8988T (cell line): ENCODE data around the gene SYK.

Source experiments
- DNase-seq: peaks from one replicate; pipeline ENCODE4 v3.0.0; 2011

SYK gene

GRCh38 chr9:90826326-90827020, 24.9 kb downstream of the SYK start:
- DNase-seq, result no peak

- DNase-seq, result no peak
Observed at GRCh38 chr9:90827181-90827871, 25.7 kb downstream of the SYK start.

- DNase-seq, result no peak
Observed at GRCh38 chr9:90830051-90830450, 28.4 kb downstream of the SYK start.

DNA sequence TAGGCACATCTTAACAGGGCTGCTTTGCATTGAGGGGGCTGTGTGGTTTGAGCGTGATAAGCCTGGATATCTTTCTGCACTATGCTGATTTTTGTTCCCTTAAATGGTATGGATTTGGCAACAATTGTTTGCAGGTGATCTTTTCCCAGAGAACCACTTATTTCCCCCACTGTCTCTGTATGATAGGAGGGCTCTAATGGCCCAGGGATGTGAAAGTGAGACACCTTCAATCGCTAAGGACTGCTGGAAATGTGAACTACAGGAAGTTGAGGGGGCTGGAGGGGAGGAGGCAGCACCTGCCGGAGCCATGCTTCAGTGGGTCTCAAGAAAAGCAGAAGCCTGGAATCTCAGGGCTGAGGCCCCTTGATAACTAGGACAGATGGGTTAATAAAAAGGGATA, 29.4 kb downstream of the SYK start:
- no peak for DNase-seq

- no peak for DNase-seq
Observed at GRCh38 chr9:90832261-90832660, 30.6 kb downstream of the SYK start.

DNA sequence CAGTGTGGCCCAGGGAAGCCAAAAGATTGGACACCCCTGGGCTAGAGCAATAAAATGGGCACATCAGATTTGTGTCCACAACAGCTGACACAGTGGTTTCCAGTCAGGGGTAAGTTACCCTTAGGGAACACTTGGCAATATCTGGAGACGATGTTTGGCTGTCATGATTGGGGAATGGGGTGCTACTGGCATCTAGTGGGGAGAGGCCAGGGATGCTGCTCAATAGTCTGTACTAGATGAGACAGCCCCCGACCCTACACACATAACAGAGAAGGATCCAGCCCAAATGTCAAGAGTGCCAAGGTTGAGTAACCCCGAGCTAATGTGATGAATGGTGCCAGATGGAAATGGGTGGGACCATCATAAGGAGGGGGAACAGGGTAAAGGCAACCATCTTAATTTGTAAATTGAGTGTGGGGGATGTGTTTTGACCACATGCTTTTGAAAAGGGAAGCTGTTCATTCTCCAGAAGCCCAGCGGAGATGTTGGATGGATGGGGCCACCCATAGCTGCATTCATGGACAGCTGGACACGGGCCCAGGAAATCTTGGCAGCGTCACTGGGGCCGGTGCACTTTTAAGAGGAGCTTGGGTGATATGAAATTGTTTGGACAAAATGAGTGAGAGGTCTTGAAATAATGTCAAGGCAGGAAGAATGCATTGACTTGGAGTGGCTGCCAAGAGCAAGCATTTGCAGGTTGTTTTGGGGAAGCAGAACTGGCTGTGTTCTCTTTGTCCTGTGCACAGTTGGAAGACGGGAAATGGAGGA, 33.4 kb downstream of the SYK start:
- no peak for DNase-seq

DNA sequence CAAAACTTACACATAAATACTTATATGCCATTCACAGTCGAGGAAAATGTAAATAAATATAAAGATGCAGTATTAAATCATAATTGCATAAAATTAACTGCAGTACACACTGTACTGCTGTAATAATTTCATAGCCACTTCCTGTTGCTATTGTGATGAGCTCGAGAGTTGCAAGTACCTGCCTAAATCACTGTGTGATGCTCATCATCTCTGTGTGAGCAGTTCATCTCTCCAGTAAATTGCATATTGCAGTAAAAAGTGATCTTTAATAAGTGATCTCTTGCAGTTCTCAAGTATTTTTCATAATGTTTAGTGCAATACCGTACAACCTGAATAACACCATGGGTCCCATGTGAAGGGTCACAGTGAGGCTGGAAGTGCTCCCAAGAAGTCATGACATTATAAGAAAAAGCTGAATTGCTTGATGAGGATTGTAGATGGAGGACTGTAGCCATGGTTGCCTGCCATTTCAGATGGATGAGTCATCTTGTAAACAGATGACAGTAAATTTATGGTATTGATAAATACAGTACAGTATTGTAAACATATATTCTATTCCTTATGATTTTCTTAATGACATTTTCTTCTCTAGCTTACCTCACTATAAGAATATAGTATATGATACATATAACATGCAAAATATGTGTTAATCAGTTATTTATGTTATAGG, 34.9 kb downstream of the SYK start:
- DNase-seq, result no peak

DNA sequence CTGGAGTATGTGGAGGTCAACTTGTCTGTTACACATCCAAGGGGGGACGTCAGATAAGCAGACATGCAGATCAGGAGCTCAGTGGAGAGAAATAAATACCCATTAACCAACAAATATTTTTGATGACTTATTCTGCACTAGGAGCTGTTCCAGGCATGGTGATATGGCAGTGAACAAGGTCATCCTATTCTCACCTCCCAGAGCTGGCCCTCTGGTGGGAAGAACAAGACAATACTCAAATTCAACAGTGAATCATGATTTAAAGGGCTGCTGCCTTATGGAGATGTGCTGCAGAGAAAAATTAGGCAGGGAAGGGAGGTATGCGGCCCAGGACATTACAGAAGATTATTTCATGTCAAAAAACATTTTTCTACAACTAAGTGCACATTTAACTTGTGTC, 36.5 kb downstream of the SYK start:
- DNase-seq, result no peak

- no peak for DNase-seq
Observed at GRCh38 chr9:90838581-90839154, 37.0 kb downstream of the SYK start.

DNA sequence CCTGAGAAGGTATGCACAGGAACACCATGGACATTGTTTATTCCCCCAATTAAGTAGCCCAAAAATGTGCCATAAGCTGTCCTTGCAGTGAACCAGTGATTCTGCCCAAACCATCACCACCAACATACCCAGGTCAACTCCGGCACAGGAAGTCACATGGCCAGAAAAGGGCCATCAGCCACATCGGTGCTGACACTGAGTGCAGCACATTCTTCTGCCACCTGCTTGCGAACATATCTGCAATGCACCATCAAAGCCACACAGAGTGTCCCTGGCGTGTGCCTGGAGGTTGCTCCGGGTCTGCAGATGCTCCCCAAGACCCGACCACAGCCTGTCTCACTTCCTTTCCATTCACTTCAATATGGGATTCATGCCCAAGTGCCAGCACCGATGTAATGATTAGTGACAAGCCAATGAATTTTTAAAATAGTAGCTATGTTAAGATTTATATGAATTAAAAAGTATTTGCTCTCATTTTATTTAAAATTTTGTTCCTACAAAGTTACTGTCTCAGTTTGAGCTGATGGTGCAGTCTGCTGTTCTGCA, 37.6 kb downstream of the SYK start:
- no peak for DNase-seq

GRCh38 chr9:90840696-90841095, 39.1 kb downstream of the SYK start:
- DNase-seq, result no peak

DNA sequence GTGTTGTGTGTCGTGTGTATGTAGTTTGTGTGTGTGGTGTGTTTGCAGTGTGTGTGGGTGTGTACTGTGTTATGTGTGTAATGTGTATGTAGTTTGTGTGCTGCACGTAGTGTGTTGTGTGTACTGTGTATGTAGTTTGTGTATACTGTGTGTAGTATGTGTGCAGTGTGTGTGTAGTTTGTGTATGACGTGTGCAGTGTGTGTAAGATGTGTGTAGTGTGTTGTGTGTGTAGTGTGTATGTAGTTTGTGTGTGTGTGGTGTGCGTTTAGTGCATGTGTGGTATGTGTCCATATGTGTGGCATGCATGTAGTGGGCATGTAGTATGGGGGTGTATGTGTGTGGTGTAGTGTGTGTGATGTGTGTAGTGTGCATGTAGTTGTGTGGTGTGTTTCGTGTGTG, 39.6 kb downstream of the SYK start:
- DNase-seq, result no peak

GRCh38 chr9:90841615-90842014, 40.0 kb downstream of the SYK start:
- DNase-seq, result no peak

DNA sequence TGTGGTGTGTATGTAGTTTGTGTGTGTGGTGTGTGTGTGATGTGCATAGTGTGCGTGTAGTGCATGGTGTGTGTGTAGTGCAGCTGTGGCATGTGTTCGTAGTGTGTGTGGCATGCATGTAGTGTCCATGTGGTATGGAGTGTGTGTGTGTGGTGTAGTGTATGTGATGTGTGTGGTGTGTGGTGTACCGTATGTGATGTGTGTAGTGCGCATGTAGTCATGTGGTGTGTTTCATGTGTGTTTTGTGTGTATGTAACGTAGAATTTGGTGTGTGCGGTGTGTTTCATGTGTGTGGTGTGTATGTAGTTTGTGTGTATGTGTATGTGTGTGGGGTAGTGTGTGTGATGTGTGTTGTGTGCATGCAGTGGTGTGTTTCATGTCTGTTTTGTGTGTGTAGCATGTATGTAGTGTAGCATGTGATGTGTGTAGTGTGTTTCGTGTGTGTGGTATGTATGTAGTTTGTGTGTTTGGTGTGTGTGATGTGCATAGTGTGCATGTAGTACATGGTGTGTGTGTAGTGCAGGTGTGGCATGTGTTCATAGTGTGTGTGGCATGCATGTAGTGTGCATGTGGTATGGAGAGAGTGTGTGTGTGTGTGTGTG, 40.7 kb downstream of the SYK start:
- DNase-seq, result no peak

DNA sequence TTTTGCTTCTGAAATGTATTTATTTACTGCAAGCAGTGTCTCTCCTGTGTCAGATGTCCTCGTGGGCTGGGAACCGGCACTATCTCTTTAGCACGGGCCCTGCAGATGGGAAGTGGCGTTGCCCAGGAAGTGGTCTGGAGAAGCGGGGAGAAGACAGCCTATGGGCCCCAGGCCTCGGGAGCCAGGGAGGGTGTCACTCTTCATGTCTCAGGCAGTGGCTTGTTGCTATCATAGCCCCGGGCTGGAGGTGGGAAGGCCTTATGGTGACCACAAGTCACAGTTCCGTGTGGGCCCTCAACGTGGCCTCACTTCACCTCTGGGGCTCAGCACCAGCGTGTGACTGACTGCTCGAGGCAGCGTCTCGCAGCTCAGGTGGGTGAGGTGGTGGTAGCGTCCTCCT, 41.4 kb downstream of the SYK start:
- DNase-seq, result no peak

DNA sequence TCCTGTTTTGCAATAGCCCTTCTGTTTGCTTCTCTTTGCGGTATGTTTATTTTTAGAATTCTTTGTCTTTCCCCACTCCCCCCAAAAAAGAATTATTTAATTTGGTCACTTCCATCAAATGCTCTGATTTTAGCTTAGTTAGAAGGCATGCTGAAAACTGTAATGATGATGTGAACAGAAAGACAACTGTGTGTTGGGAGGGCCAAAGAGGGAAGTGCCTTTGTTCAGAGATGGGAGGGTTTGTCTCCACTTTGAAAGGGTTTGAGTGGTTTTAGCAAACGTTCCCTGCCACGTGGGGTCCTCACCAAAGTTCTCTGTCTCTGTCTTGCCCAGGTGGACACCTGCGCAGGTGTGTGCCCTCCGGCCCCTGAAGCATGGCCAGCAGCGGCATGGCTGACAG, 41.9 kb downstream of the SYK start:
- no peak for DNase-seq

DNA sequence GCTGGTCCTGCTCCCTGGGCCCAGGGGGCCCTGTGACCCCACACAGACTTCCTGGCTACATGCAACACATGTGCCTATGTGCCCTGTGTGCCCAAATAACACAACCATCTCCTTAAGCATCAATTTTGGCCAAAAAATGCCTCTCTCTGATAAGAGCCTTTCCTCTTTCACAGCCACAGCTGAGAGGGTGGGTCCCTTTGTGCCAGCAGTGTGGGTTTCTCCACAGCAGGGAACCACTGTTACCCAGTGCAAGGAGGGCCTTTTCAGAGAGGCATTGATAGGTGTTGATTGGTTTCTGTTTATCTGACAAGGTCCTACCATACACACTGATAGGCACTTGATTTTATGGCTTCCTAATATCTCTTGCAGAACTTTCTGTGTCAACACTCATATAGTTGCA, 42.7 kb downstream of the SYK start:
- no peak for DNase-seq

DNA sequence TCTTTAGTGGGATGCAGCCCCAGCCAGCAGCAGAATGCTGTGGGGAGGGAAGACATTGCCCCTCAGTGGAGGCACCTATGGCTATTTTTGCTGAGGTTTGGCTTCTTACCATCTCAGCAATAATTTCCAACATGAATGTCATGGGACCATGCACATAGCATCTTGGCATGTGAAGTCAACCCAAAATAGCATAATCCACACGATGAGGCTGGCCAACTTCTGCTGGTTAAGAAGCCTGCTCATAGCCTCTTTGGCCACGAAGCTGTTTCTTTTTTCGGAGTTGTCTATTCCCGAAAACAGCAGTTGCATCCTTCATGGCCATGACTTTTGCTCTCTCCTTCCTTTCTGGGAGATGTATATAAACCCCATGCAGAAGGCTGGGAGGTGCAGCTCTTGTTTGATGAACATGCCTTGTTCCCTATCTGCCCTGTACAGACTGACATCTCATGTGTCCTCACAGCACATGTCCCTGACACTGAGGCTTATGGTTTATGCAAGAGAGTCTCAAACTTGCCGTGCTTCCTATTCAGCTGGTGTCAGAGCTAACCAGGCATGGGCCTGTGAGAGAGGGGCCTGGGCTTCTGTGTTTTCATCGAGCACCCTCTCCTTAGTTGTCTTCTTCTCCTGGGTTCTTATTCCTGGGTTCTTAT, 45.3 kb downstream of the SYK start:
- no peak for DNase-seq

DNA sequence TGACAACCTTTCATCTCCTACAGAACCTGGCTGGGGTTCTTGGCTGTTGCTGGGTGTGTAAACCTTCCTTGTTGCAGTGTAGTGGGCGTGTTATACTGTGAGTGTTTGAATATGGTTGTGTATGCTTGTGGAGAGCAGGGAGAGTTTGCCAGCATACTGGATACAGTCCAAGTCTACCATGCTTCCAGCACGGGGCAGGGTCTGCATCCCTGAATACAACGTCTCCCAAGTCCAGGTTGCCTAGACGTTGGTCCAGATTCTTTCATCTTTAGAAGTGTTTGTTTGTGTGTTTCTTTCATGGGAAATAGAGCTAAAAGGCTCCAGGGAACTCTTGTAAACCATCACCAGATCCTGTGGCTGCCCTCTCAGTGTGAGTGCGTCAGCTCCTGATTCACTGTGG, 46.4 kb downstream of the SYK start:
- no peak for DNase-seq

- no peak for DNase-seq
Observed at GRCh38 chr9:90848866-90849265, 47.2 kb downstream of the SYK start.

- DNase-seq, result no peak
Observed at GRCh38 chr9:90851444-90851843, 49.8 kb downstream of the SYK start.

DNA sequence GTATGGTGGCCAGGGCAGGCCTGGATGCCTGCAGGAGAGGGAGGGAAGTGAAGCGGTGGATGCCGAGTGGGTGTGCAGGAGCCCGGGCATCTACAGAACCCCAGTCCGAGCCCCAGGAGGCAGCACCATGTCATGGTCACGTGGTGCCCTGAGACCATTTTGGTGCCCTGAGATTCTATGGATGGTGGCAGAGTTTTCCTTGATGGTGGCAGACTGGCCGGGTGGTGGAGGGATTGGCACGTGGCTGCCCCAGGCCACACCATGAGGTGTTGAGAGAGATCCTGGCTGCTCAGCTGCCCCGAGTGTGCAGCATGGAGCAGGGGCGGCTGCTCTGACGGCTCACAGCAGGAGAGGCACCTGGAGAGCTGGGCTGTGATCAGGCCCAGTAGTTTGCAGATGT, 52.3 kb downstream of the SYK start:
- no peak for DNase-seq
